Peyer's patch (tissue), 4 donors: ENCODE measurements around the gene LMF2. TPM values are rescaled to one million over a fixed set of nuclear protein-coding genes. Genes with fewer than 3 reads are reported as not detected.

ENCODE experiments used
- DNase-seq, 3 donors: peaks; one replicate each; pipeline ENCODE4 v3.0.0-alpha.2; 2017 to 2019
- H3K27ac ChIP-seq, 4 donors: fragments of 200-600 bp; sonication (generic); one replicate each; pipeline ENCODE4 v1.5.1; 2016 to 2019
- H3K27me3 ChIP-seq, 2 donors: fragments of 200-600 bp; sonication (generic); one replicate each; pipeline ENCODE4 v1.5.1; 2019
- H3K36me3 ChIP-seq, 3 donors: fragments of 200-600 bp; sonication (generic); one replicate each; pipeline ENCODE4 v1.5.1; 2016 to 2019
- H3K4me1 ChIP-seq, 4 donors: fragments of 200-600 bp; sonication (generic); one replicate each; pipeline ENCODE4 v1.5.1; 2016 to 2019
- H3K4me3 ChIP-seq, 4 donors: fragments of 200-600 bp; sonication (generic); 1 replicate in 3 of 4; 2 replicates in 1 of 4; pipeline ENCODE4 v1.5.1; 2016 to 2019; ENCODE audit warnings: mild to moderate bottlenecking in 1 of 4
- H3K9me3 ChIP-seq, 4 donors: fragments of 200-600 bp; sonication (generic); one replicate each; pipeline ENCODE4 v1.5.1; 2016 to 2019; ENCODE audit warnings: mild to moderate bottlenecking in 1 of 4
- CTCF ChIP-seq, 6 experiments: fragments of 450-650 bp in 4 of 6; fragments of 200-600 bp in 2 of 6; sonication (generic) in 1 of 6; IDR thresholded peaks; one replicate each; pipeline ENCODE4 v1.5.1; 2017 to 2019; ENCODE audit warnings: antibody characterized with exemption in 6 of 6, mild to moderate bottlenecking in 3 of 6, moderate library complexity in 1 of 6
- POLR2A ChIP-seq, 2 donors: fragments of 450-650 bp; IDR thresholded peaks; one replicate each; pipeline ENCODE4 v1.5.1; 2017; ENCODE audit warnings: antibody characterized with exemption in 2 of 2, mild to moderate bottlenecking in 2 of 2, moderate library complexity in 2 of 2
- total RNA-seq, 4 donors: library from RNA; depleted of rRNA; stranded (reverse); fragments of >200 nt; gene quantifications; one replicate each; pipeline ENCODE4 v1.1.0, GENCODE V29; 2016

Gene LMF2
- total RNA-seq, 4 donors from 2014 or later: 68.5 to 94.9 (median 83.3) TPM

- H3K4me3 ChIP-seq: no peak overlapping the region
- H3K4me1 ChIP-seq: peaks cover 0 to 29% (median 7%) of the 10 kb centered on the region in 4 donors
- TF ChIP-seq POLR2A (IDR thresholded peaks at IDR 0.05) (no peak), CTCF (IDR thresholded peaks at IDR 0.05) (no peak)
- no peaks in the 10 kb centered on the region for H3K27me3 ChIP-seq
- DNase-seq: no peak
- H3K27ac ChIP-seq: peak overlapping the region; percentile 97 to 100 (median 98)
- no peaks in the 10 kb centered on the region for H3K9me3 ChIP-seq
- H3K36me3 ChIP-seq: no peaks in the 10 kb centered on the region
These were observed 25.6 kb upstream of the LMF2 start for GRCh38 chr22:50532824-50533796.

GRCh38 chr22:50531962-50532674 is 24.6 kb upstream of the LMF2 start:
- no peaks in the 10 kb centered on the region for H3K9me3 ChIP-seq

GRCh38 chr22:50531546-50531961 is 24.1 kb upstream of the LMF2 start:
- peak overlapping the region; percentile 97 to 100 (median 98) for H3K27ac ChIP-seq
- DNase-seq: peak; percentile 79 to 89 (median 81)
- peak overlapping the region; percentile 60 to 76 (median 68) for H3K4me3 ChIP-seq
- H3K27me3 ChIP-seq: no peaks in the 10 kb centered on the region
- H3K36me3 ChIP-seq: no peaks in the 10 kb centered on the region
- no peak for TF ChIP-seq POLR2A (IDR thresholded peaks at IDR 0.05)
- TF ChIP-seq CTCF (IDR thresholded peaks at IDR 0.05): no peak
- H3K4me1 ChIP-seq: peaks cover 0 to 42% (median 15%) of the 10 kb centered on the region in 4 donors
- H3K9me3 ChIP-seq: no peaks in the 10 kb centered on the region

More at GRCh38 chr22:50531962-50532674, 24.6 kb upstream of the LMF2 start:
- Histone ChIP-seq H3K4me3 (peak overlapping the region; percentile 60 to 76 (median 68)), H3K4me1 (peaks cover 0 to 36% (median 10%) of the 10 kb centered on the region in 4 donors), H3K27ac (peak overlapping the region; percentile 97 to 100 (median 98)), H3K27me3 (no peaks in the 10 kb centered on the region), H3K36me3 (no peaks in the 10 kb centered on the region)
- TF ChIP-seq POLR2A (IDR thresholded peaks at IDR 0.05): peak; percentile 10 to 17
- TF ChIP-seq CTCF (IDR thresholded peaks at IDR 0.05): no peak
- DNase-seq: peak; percentile 54 to 88 (median 87)

- Histone ChIP-seq H3K4me3 (peak overlapping the region; percentile 60 to 76 (median 68)), H3K4me1 (peaks cover 0 to 46% (median 17%) of the 10 kb centered on the region in 4 donors), H3K27ac (peak overlapping the region; percentile 97 to 100 (median 98)), H3K36me3 (no peaks in the 10 kb centered on the region), H3K27me3 (no peaks in the 10 kb centered on the region), H3K9me3 (no peaks in the 10 kb centered on the region)
- TF ChIP-seq CTCF (IDR thresholded peaks at IDR 0.05): no peak
- TF ChIP-seq POLR2A (IDR thresholded peaks at IDR 0.05): peak; percentile 80 to 90
- peak; percentile 91 to 96 (median 92) for DNase-seq
These were observed 23.5 kb upstream of the LMF2 start for GRCh38 chr22:50530877-50531545.

- no peaks in the 10 kb centered on the region for H3K27me3 ChIP-seq
- peak overlapping the region; percentile 60 to 76 (median 68) for H3K4me3 ChIP-seq
- peaks cover 0 to 46% (median 17%) of the 10 kb centered on the region in 4 donors for H3K4me1 ChIP-seq
- TF ChIP-seq POLR2A (IDR thresholded peaks at IDR 0.05) (no peak), CTCF (IDR thresholded peaks at IDR 0.05) (no peak)
- no peak for DNase-seq
- H3K36me3 ChIP-seq: no peaks in the 10 kb centered on the region
- no peaks in the 10 kb centered on the region for H3K9me3 ChIP-seq
- peak overlapping the region; percentile 97 to 100 (median 98) for H3K27ac ChIP-seq
These were observed 23.0 kb upstream of the LMF2 start for GRCh38 chr22:50530580-50530876.
